ENCODE results near the gene MAGI2.

DNA sequence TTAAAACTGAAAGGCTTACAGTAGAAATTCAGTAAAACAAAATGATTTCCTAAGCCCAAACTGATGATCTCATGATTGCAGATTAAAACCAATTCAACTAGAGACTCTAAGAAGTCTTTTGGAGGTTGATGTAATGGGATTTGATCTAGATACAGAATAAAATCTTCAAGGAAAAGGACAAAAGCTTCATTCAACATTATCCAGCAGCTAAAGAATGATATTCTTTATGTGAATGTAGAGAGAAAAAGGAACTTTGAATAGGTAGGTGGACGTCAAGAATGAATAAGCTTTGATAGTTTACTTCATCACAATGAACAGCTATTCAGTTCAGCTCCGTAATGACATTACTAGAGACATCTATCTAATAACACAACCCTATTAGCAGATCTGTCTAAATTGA is 910.5 kb downstream of the MAGI2 start:
- TF ChIP-seq, protein P1, sequence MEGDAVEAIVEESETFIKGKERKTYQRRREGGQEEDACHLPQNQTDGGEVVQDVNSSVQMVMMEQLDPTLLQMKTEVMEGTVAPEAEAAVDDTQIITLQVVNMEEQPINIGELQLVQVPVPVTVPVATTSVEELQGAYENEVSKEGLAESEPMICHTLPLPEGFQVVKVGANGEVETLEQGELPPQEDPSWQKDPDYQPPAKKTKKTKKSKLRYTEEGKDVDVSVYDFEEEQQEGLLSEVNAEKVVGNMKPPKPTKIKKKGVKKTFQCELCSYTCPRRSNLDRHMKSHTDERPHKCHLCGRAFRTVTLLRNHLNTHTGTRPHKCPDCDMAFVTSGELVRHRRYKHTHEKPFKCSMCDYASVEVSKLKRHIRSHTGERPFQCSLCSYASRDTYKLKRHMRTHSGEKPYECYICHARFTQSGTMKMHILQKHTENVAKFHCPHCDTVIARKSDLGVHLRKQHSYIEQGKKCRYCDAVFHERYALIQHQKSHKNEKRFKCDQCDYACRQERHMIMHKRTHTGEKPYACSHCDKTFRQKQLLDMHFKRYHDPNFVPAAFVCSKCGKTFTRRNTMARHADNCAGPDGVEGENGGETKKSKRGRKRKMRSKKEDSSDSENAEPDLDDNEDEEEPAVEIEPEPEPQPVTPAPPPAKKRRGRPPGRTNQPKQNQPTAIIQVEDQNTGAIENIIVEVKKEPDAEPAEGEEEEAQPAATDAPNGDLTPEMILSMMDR (IDR thresholded peaks at IDR 0.05): no peak
- TF ChIP-seq POLR2A (IDR thresholded peaks at IDR 0.05): no peak
